HCT116 (cell line): ENCODE data around the gene TMEM62.

Source experiments
- EZH2phosphoT487 ChIP-seq: fragments of 200-600 bp; IDR thresholded peaks from 2 replicates; pipeline ENCODE4 v1.6.1; 2018; ENCODE audit warnings: antibody characterized with exemption, borderline replicate concordance
- POLR2A ChIP-seq: IDR thresholded peaks from 2 replicates; pipeline ENCODE4 v1.7.0; 2011; ENCODE audit warnings: borderline replicate concordance; ENCODE audit not compliant: insufficient read depth, insufficient read length; ENCODE audit errors: extremely low read depth
- TF ChIP-seq, protein P1 (sequence below): IDR thresholded peaks from 2 replicates; pipeline ENCODE4 v1.6.1; 2012
- TF ChIP-seq, protein P2 (sequence below): IDR thresholded peaks from 2 replicates; pipeline ENCODE4 v1.6.1; 2012

DNA sequence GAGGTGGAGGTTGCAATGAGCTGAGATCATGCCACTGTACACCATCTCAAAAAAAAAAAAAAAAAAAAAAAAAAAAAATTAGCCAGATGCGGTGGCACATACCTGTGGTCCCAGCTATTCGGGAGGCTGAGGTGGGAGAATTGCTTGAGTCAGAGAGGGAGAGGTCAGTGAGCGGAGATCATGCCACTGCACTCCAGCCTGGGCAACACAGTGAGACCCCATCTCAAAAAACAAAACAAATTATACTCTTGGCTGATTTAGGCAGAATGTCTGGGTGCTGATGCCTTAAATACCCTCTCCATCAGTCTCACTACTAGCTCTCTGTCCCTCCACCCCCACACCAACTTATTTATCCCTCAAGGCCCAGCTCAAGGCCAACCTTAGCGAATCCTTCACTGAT is 41.5 kb upstream of the TMEM62 start:
- TF ChIP-seq EZH2phosphoT487 (no peak), POLR2A (no peak)
- TF ChIP-seq, protein P1, sequence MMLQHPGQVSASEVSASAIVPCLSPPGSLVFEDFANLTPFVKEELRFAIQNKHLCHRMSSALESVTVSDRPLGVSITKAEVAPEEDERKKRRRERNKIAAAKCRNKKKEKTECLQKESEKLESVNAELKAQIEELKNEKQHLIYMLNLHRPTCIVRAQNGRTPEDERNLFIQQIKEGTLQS, result no peak
- TF ChIP-seq, protein P2, sequence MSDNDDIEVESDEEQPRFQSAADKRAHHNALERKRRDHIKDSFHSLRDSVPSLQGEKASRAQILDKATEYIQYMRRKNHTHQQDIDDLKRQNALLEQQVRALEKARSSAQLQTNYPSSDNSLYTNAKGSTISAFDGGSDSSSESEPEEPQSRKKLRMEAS, result no peak
